SU-DHL-6 (cell line): ENCODE measurements around the gene TEX22.

Source experiments
- H2AFZ ChIP-seq: fragments of 200-600 bp; sonication (generic); 2 replicates; pipeline ENCODE4 v1.6.1; 2014; ENCODE audit warnings: low read depth, mild to moderate bottlenecking, moderate library complexity, mixed read lengths, antibody characterized with exemption, low read length; ENCODE audit not compliant: severe bottlenecking
- H3F3A ChIP-seq: fragments of 200-600 bp; shearing (Covaris generic); 2 replicates; pipeline ENCODE4 v1.6.0; 2016; ENCODE audit warnings: antibody characterized with exemption, mild to moderate bottlenecking; ENCODE audit not compliant: insufficient read depth
- H3K27ac ChIP-seq: fragments of 200-600 bp; sonication (generic); 2 replicates; pipeline ENCODE4 v1.5.1; 2016; ENCODE audit warnings: low read depth, mild to moderate bottlenecking, low read length, moderate library complexity, mixed read lengths
- H3K27me3 ChIP-seq: fragments of 200-600 bp; sonication (generic), shearing (Covaris generic); 2 replicates; pipeline ENCODE4 v1.6.0; 2014; ENCODE audit warnings: mild to moderate bottlenecking, low read length
- H3K36me3 ChIP-seq: fragments of 200-600 bp; sonication (generic); 2 replicates; pipeline ENCODE4 v1.6.1; 2014; ENCODE audit warnings: mild to moderate bottlenecking, low read length, mixed read lengths
- H3K4me2 ChIP-seq: fragments of 300-600, 200-600 bp; shearing (Covaris generic), sonication (generic); 2 replicates; pipeline ENCODE4 v1.6.0; 2014; ENCODE audit warnings: low read length, low read depth, mild to moderate bottlenecking; ENCODE audit not compliant: poor library complexity, severe bottlenecking
- H3K4me3 ChIP-seq: fragments of 200-600 bp; sonication (generic); 2 replicates; pipeline ENCODE4 v1.5.1; 2014; ENCODE audit warnings: antibody characterized with exemption, low read length, mild to moderate bottlenecking, mixed read lengths; ENCODE audit not compliant: insufficient read depth, poor library complexity, severe bottlenecking
- H3K79me2 ChIP-seq: fragments of 200-600 bp; sonication (generic); 2 replicates; pipeline ENCODE4 v1.6.1; 2014; ENCODE audit warnings: mild to moderate bottlenecking, low read length, moderate library complexity; ENCODE audit not compliant: insufficient read depth
- H3K9ac ChIP-seq: fragments of 200-600 bp; sonication (generic); 2 replicates; pipeline ENCODE4 v1.7.0; 2014; ENCODE audit warnings: mild to moderate bottlenecking, low read length
- H3K9me2 ChIP-seq: fragments of 200-600 bp; sonication (generic); replicated peaks from 2 replicates; pipeline ENCODE4 v1.6.1; 2014; ENCODE audit warnings: low read length; ENCODE audit not compliant: insufficient read depth
- H3K9me3 ChIP-seq: fragments of 200-600 bp; sonication (generic); 2 replicates; pipeline ENCODE4 v1.6.1; 2014; ENCODE audit warnings: low read length, mixed read lengths; ENCODE audit not compliant: insufficient read depth
- H4K20me1 ChIP-seq: fragments of 200-600 bp; sonication (generic); 2 replicates; pipeline ENCODE4 v1.6.1; 2014; ENCODE audit warnings: low read depth, mild to moderate bottlenecking, antibody characterized with exemption, low read length, moderate library complexity, mixed read lengths
- CTCF ChIP-seq: fragments of 200-600 bp; sonication (generic); IDR thresholded peaks from one replicate; pipeline ENCODE4 v1.5.1; 2017; ENCODE audit warnings: antibody characterized with exemption, mild to moderate bottlenecking, low read length, moderate library complexity; ENCODE audit not compliant: insufficient read depth, poor library complexity, severe bottlenecking
- EZH2phosphoT487 ChIP-seq: fragments of 200-600 bp; sonication (generic), shearing (Covaris generic); conservative IDR thresholded peaks from 2 replicates; pipeline ENCODE4 v1.6.1; 2018; ENCODE audit warnings: mild to moderate bottlenecking, antibody characterized with exemption, low read length, moderate library complexity, mixed read lengths

The TEX22 gene

DNA sequence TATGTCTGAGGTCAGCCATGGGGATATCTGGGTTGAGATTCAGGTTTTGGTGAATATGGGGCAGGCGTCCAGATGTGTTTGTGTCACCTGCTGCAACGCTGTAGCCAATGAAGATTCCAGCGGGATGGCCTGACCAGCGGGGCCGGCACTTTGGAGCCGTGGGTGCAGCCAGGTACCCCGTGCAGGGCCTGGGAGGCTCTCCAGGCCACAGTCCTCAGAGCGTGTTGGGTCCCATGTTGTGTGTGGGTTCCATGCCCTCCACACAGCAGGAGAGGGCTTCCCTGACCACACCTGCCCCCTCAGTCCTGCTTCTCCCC, 2.8 kb upstream of the TEX22 start:
- no peaks in the 10 kb centered on the region for H4K20me1 ChIP-seq
- peaks cover 14% of the 10 kb centered on the region; the same call in 1 of the 2 replicates for H3K79me2 ChIP-seq
- no peak overlapping the region for H2AFZ ChIP-seq
- no peak overlapping the region for H3K9ac ChIP-seq
- no peaks in the 10 kb centered on the region; the same call in 1 of the 2 replicates for H3F3A ChIP-seq
- H3K36me3 ChIP-seq = no peaks in the 10 kb centered on the region
- H3K27me3 ChIP-seq = no peaks in the 10 kb centered on the region
- no peak for TF ChIP-seq EZH2phosphoT487
- no peak for TF ChIP-seq CTCF
- H3K4me3 ChIP-seq = no peak overlapping the region
- H3K9me3 ChIP-seq = no peaks in the 10 kb centered on the region
- H3K4me2 ChIP-seq = no peak overlapping the region
- no peak overlapping the region for H3K27ac ChIP-seq
- no peaks in the 10 kb centered on the region for H3K9me2 ChIP-seq

DNA sequence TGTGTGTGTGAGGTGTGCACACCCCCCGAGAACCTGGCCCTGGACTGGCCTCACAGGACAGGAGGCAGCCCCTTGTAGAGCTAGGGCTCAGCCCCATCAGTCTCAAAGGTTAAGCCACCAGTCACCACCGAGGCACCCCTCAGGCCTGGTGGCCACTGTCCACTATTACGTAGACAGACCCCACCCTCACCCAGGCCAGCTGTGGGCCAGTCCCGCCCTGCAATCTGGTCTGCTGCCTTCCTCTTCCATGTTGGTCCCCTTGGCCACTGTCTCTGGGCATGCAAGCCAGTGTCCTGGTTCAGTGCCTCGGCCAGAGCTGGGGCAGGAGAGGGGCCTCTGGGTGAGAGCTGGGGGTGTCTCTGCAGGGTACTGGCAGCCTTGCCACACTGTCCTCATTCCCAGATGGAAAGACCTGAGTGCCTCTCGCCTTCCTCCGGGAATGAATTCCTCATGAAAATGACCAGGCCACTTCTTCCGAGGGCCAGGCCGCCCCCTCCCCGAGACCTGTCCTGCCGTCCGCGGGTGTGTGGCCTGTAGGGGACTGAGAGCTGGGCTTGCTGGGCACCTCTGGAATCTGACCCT, 897 bp upstream of the TEX22 start:
- no peak for TF ChIP-seq EZH2phosphoT487
- no peak for TF ChIP-seq CTCF
- Histone ChIP-seq H3K79me2 (peaks cover 14% of the 10 kb centered on the region; the same call in 1 of the 2 replicates), H3K27me3 (no peaks in the 10 kb centered on the region), H4K20me1 (no peaks in the 10 kb centered on the region), H3K9ac (peak overlapping the region; percentile 82), H3K36me3 (peaks cover 5% of the 10 kb centered on the region; the same call in 1 of the 2 replicates), H3K4me2 (peak overlapping the region; percentile 84), H3K27ac (peak overlapping the region; percentile 75), H3F3A (no peaks in the 10 kb centered on the region; the same call in 1 of the 2 replicates), H3K4me3 (peak overlapping the region; percentile 68), H3K9me2 (no peaks in the 10 kb centered on the region), H3K9me3 (no peaks in the 10 kb centered on the region), H2AFZ (peak overlapping the region; percentile 82)

DNA sequence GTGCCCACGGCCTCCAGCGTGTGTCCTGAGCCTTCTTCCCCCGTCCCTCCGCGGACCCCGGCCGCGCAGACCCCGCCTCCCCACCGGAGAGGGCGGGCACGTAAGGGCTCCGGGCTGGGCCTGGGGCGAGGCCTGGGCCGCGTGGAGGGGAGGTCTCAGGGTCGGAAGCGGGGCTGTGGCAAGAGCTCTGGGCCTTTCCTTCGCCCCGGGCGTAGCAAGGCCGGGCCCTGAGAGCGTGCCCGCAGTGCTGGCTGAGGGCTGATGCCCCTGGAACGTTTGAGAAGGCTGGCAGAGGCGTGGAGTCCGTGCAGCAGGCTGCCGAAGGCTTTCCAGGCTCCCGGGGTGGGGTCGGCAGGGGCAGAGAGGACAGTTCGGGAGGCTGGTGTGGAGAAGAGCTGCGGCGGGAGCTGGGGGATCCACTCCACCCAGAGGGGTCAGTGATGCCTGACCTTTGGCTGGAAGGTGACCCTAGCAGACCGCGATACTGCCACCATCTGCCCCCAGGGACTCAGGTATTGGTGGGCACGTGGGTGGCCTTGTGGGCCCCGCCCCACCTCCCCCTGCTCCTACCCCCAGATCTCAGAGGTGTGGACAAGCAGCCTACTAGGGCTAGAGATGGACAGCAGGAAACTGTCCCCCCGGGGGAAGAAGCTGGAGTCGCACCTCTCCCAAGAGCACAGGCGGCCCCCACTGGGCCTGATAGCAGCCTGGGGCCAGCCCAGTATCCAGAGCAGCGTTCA, 558 bp downstream of the TEX22 start:
- Histone ChIP-seq H3K9me2 (no peaks in the 10 kb centered on the region), H3K9ac (peak overlapping the region; percentile 82), H3K27me3 (no peaks in the 10 kb centered on the region), H2AFZ (peak overlapping the region; percentile 82), H3K4me2 (peak overlapping the region; percentile 84), H3K36me3 (peaks cover 5% of the 10 kb centered on the region; the same call in 1 of the 2 replicates), H4K20me1 (no peaks in the 10 kb centered on the region), H3F3A (no peaks in the 10 kb centered on the region), H3K79me2 (peaks cover 14% of the 10 kb centered on the region; the same call in 1 of the 2 replicates), H3K9me3 (no peaks in the 10 kb centered on the region), H3K4me3 (peak overlapping the region; percentile 68), H3K27ac (peak overlapping the region; percentile 75)
- TF ChIP-seq EZH2phosphoT487 (no peak), CTCF (no peak)
